ENCODE data around the gene LNPEP.

The LNPEP gene

GRCh38 chr5:97056263-97056662 lies 120.4 kb downstream of the LNPEP start:
- Histone ChIP-seq H3K36me3 (replicated peaks in 1 of 2; ENCODE audit: control insufficient read depth in 2 of 2, insufficient read depth in 2 of 2, low read length in 2 of 2) (no peaks in the 10 kb centered on the region), H3K79me1 (ENCODE audit: low read depth, low read length) (no peaks in the 10 kb centered on the region), H2BK5ac (ENCODE audit: low read length) (no peak overlapping the region), H3K4me1 (ENCODE audit: control insufficient read depth in 2 of 2, insufficient read depth in 1 of 2, low read depth in 1 of 2, low read length in 2 of 2) (no peaks in the 10 kb centered on the region), H3K18ac (ENCODE audit: low read length) (no peak overlapping the region), H3K4ac (ENCODE audit: low read length) (no peak overlapping the region), H3K9ac (ENCODE audit: low read depth, low read length, poor library complexity) (no peak overlapping the region), H2BK120ac (ENCODE audit: low read depth, low read length) (no peak overlapping the region), H3K4me2 (ENCODE audit: insufficient read depth, low read length, poor library complexity, severe bottlenecking) (no peak overlapping the region), H3K27ac (replicated peaks; ENCODE audit: low read length) (no peak overlapping the region), H4K8ac (ENCODE audit: low read depth, low read length) (no peak overlapping the region), H2AK5ac (ENCODE audit: low read depth, low read length) (no peak overlapping the region), H2BK12ac (ENCODE audit: low read length) (no peak overlapping the region), H2BK15ac (ENCODE audit: low read length) (no peak overlapping the region), H4K91ac (ENCODE audit: low read depth, low read length, poor library complexity) (no peak overlapping the region), H3K4me3 (ENCODE audit: low read length in 2 of 2) (no peak overlapping the region), H3K23ac (ENCODE audit: low read depth, low read length, poor library complexity) (no peak overlapping the region), H3K9me3 (replicated peaks in 1 of 2; ENCODE audit: control insufficient read depth in 2 of 2, insufficient read depth in 1 of 2, low read depth in 1 of 2, low read length in 2 of 2) (no peaks in the 10 kb centered on the region), H3K27me3 (ENCODE audit: control insufficient read depth in 3 of 3, insufficient read depth in 3 of 3, low read depth in 1 of 3, low read length in 3 of 3) (no peaks in the 10 kb centered on the region), H3K14ac (ENCODE audit: low read length) (no peak overlapping the region), H2AFZ (ENCODE audit: low read length) (no peak overlapping the region)
- 100% methylated on average over 1 of the region's 1 CpG for WGBS, 2 donors (ENCODE audit: extremely low coverage in 2 of 2, insufficient read length in 2 of 2, insufficient replicate concordance in 1 of 2)
- no peak for DNase-seq (ENCODE audit: low spot score)

DNA sequence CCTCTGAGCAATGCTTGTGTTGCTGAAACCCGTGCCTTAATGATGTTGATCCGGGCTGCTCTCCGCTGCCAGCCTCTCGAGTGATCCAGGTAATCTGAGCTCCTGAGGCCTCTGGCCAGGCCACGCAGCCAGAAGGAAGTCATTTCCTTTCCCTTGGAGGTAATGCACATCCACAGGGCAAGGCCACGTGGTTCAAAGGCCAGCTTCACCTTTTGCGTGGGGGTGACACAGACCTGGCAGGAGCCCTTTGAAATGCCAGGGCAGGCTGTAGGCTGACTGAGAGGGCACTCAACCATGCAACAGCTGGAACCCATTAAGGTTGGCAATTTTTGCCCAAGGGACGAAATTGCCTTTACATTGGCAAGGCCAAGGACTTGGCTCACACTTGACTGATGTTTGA lies 126.2 kb downstream of the LNPEP start:
- Histone ChIP-seq H4K91ac (ENCODE audit: low read depth, low read length, poor library complexity) (no peak overlapping the region), H3K4ac (ENCODE audit: low read length) (no peak overlapping the region), H3K4me2 (ENCODE audit: insufficient read depth, low read length, poor library complexity, severe bottlenecking) (no peak overlapping the region), H3K9ac (ENCODE audit: low read depth, low read length, poor library complexity) (no peak overlapping the region), H4K8ac (ENCODE audit: low read depth, low read length) (no peak overlapping the region), H3K4me1 (ENCODE audit: control insufficient read depth in 2 of 2, insufficient read depth in 1 of 2, low read depth in 1 of 2, low read length in 2 of 2) (peaks cover 0 to under 1% of the 10 kb centered on the region in 2 donors), H2BK120ac (ENCODE audit: low read depth, low read length) (no peak overlapping the region), H3K18ac (ENCODE audit: low read length) (peak overlapping the region; percentile 6), H3K14ac (ENCODE audit: low read length) (no peak overlapping the region), H2BK5ac (ENCODE audit: low read length) (no peak overlapping the region), H2BK12ac (ENCODE audit: low read length) (no peak overlapping the region), H2AFZ (ENCODE audit: low read length) (no peak overlapping the region), H3K79me1 (ENCODE audit: low read depth, low read length) (no peaks in the 10 kb centered on the region), H3K36me3 (replicated peaks in 1 of 2; ENCODE audit: control insufficient read depth in 2 of 2, insufficient read depth in 2 of 2, low read length in 2 of 2) (no peaks in the 10 kb centered on the region), H3K9me3 (replicated peaks in 1 of 2; ENCODE audit: control insufficient read depth in 2 of 2, insufficient read depth in 1 of 2, low read depth in 1 of 2, low read length in 2 of 2) (no peaks in the 10 kb centered on the region), H3K27ac (replicated peaks; ENCODE audit: low read length) (no peak overlapping the region), H3K27me3 (ENCODE audit: control insufficient read depth in 3 of 3, insufficient read depth in 3 of 3, low read depth in 1 of 3, low read length in 3 of 3) (no peaks in the 10 kb centered on the region), H2AK5ac (ENCODE audit: low read depth, low read length) (no peak overlapping the region), H2BK15ac (ENCODE audit: low read length) (no peak overlapping the region), H3K4me3 (ENCODE audit: low read length in 2 of 2) (no peak overlapping the region), H3K23ac (ENCODE audit: low read depth, low read length, poor library complexity) (no peak overlapping the region)
- WGBS, 2 donors (ENCODE audit: extremely low coverage in 2 of 2, insufficient read length in 2 of 2, insufficient replicate concordance in 1 of 2): no CpG with 5 or more reads among the region's 8 CpGs
- DNase-seq (ENCODE audit: low spot score): no peak

- Histone ChIP-seq H3K4me2 (ENCODE audit: insufficient read depth, low read length, poor library complexity, severe bottlenecking) (no peak overlapping the region), H3K23ac (ENCODE audit: low read depth, low read length, poor library complexity) (no peak overlapping the region), H3K79me1 (ENCODE audit: low read depth, low read length) (no peaks in the 10 kb centered on the region), H3K9ac (ENCODE audit: low read depth, low read length, poor library complexity) (no peak overlapping the region), H2BK120ac (ENCODE audit: low read depth, low read length) (no peak overlapping the region), H2BK12ac (ENCODE audit: low read length) (no peak overlapping the region), H2AFZ (ENCODE audit: low read length) (no peak overlapping the region), H2BK5ac (ENCODE audit: low read length) (no peak overlapping the region), H3K4me3 (ENCODE audit: low read length in 2 of 2) (no peak overlapping the region), H3K14ac (ENCODE audit: low read length) (no peak overlapping the region), H2BK15ac (ENCODE audit: low read length) (no peak overlapping the region), H2AK5ac (ENCODE audit: low read depth, low read length) (no peak overlapping the region), H3K4ac (ENCODE audit: low read length) (no peak overlapping the region), H3K18ac (ENCODE audit: low read length) (no peak overlapping the region), H3K9me3 (replicated peaks in 1 of 2; ENCODE audit: control insufficient read depth in 2 of 2, insufficient read depth in 1 of 2, low read depth in 1 of 2, low read length in 2 of 2) (no peaks in the 10 kb centered on the region), H3K4me1 (ENCODE audit: control insufficient read depth in 2 of 2, insufficient read depth in 1 of 2, low read depth in 1 of 2, low read length in 2 of 2) (peaks cover 0 to 2% of the 10 kb centered on the region in 2 donors), H3K27me3 (ENCODE audit: control insufficient read depth in 3 of 3, insufficient read depth in 3 of 3, low read depth in 1 of 3, low read length in 3 of 3) (no peaks in the 10 kb centered on the region), H3K27ac (replicated peaks; ENCODE audit: low read length) (no peak overlapping the region), H3K36me3 (replicated peaks in 1 of 2; ENCODE audit: control insufficient read depth in 2 of 2, insufficient read depth in 2 of 2, low read length in 2 of 2) (no peaks in the 10 kb centered on the region), H4K91ac (ENCODE audit: low read depth, low read length, poor library complexity) (no peak overlapping the region), H4K8ac (ENCODE audit: low read depth, low read length) (no peak overlapping the region)
- DNase-seq (ENCODE audit: low spot score): no peak
- WGBS, 2 donors (ENCODE audit: extremely low coverage in 2 of 2, insufficient read length in 2 of 2, insufficient replicate concordance in 1 of 2): no CpG with 5 or more reads among the region's 1 CpG
Measured at GRCh38 chr5:97063251-97063650, 127.4 kb downstream of the LNPEP start.

GRCh38 chr5:97065475-97065874 lies 129.6 kb downstream of the LNPEP start:
- Histone ChIP-seq H3K27ac (replicated peaks; ENCODE audit: low read length) (no peak overlapping the region), H3K14ac (ENCODE audit: low read length) (no peak overlapping the region), H4K91ac (ENCODE audit: low read depth, low read length, poor library complexity) (no peak overlapping the region), H3K23ac (ENCODE audit: low read depth, low read length, poor library complexity) (no peak overlapping the region), H3K4me3 (ENCODE audit: low read length in 2 of 2) (no peak overlapping the region), H3K4me2 (ENCODE audit: insufficient read depth, low read length, poor library complexity, severe bottlenecking) (no peak overlapping the region), H2BK120ac (ENCODE audit: low read depth, low read length) (no peak overlapping the region), H2BK15ac (ENCODE audit: low read length) (no peak overlapping the region), H3K27me3 (ENCODE audit: control insufficient read depth in 3 of 3, insufficient read depth in 3 of 3, low read depth in 1 of 3, low read length in 3 of 3) (no peaks in the 10 kb centered on the region), H3K18ac (ENCODE audit: low read length) (no peak overlapping the region), H2AFZ (ENCODE audit: low read length) (no peak overlapping the region), H2AK5ac (ENCODE audit: low read depth, low read length) (no peak overlapping the region), H3K9ac (ENCODE audit: low read depth, low read length, poor library complexity) (no peak overlapping the region), H3K4ac (ENCODE audit: low read length) (no peak overlapping the region), H3K79me1 (ENCODE audit: low read depth, low read length) (no peaks in the 10 kb centered on the region), H3K9me3 (replicated peaks in 1 of 2; ENCODE audit: control insufficient read depth in 2 of 2, insufficient read depth in 1 of 2, low read depth in 1 of 2, low read length in 2 of 2) (no peaks in the 10 kb centered on the region), H4K8ac (ENCODE audit: low read depth, low read length) (no peak overlapping the region), H2BK12ac (ENCODE audit: low read length) (no peak overlapping the region), H2BK5ac (ENCODE audit: low read length) (no peak overlapping the region), H3K36me3 (replicated peaks in 1 of 2; ENCODE audit: control insufficient read depth in 2 of 2, insufficient read depth in 2 of 2, low read length in 2 of 2) (no peaks in the 10 kb centered on the region), H3K4me1 (ENCODE audit: control insufficient read depth in 2 of 2, insufficient read depth in 1 of 2, low read depth in 1 of 2, low read length in 2 of 2) (peaks cover 0 to 2% of the 10 kb centered on the region in 2 donors)
- no peak for DNase-seq (ENCODE audit: low spot score)
- no CpG with 5 or more reads among the region's 2 CpGs for WGBS, 2 donors (ENCODE audit: extremely low coverage in 2 of 2, insufficient read length in 2 of 2, insufficient replicate concordance in 1 of 2)

All from neuronal stem cell (in vitro differentiated cells).